Endothelial cell of umbilical vein (primary cell): ENCODE data around the gene SLC9C2. TPM values are rescaled to one million over a fixed set of nuclear protein-coding genes. Genes with fewer than 3 reads are reported as not detected.

Experiments
- BruUV-seq: library from RNA; stranded (reverse); fragments of 400-500 nt; replicated peaks from 2 replicates; lab custom pipeline; 2021; lab: Mats Ljungman, UMichigan
- CTCF ChIA-PET: fragments of 300-600, 350-600 bp; sonication (Branson Sonifier 250); formaldehyde crosslinking; loops from one replicate; lab custom pipeline; 2021; ENCODE audit warnings: antibody characterized with exemption, inconsistent platforms; lab: Charles Lee
- POLR2A ChIA-PET: fragments of 300-600, 350-600 bp; sonication (Branson Sonifier 250); formaldehyde crosslinking; loops from one replicate; lab custom pipeline; 2021; ENCODE audit warnings: antibody characterized with exemption, inconsistent platforms; lab: Charles Lee
- DNase-seq: peaks from one replicate; pipeline ENCODE4 v3.0.0-alpha.2; 2011; ENCODE audit warnings: low read depth, low spot score
- FAIRE-seq: peaks from 2 replicates; lab custom pipeline; 2011; peaks lifted over from hg19 to GRCh38; lab: Jason Lieb, UNC
- H2AFZ ChIP-seq: 2 replicates; pipeline ENCODE4 v1.6.0; 2012; ENCODE audit warnings: low read depth, low read length, control low read depth, inconsistent platforms
- H3K27ac ChIP-seq: 2 replicates; pipeline ENCODE4 v1.5.1; 2011; ENCODE audit warnings: low read depth, mild to moderate bottlenecking, control low read depth, low read length, moderate library complexity; ENCODE audit not compliant: insufficient read depth
- H3K27me3 ChIP-seq, 2 experiments: 2 replicates each; pipeline versions ENCODE4 v1.6.0 to v1.6.1; 2011; ENCODE audit warnings: low read length in 2 of 2, mixed read lengths in 1 of 2; ENCODE audit not compliant: control insufficient read depth in 2 of 2, insufficient read depth in 2 of 2
- H3K36me3 ChIP-seq, 2 experiments: 2 replicates in 1 of 2; 3 replicates in 1 of 2; pipeline ENCODE4 v1.5.1; 2011; ENCODE audit warnings: low read length in 2 of 2, mild to moderate bottlenecking in 1 of 2, moderate library complexity in 1 of 2; ENCODE audit not compliant: control insufficient read depth in 2 of 2, insufficient read depth in 2 of 2; ENCODE audit errors: extremely low read depth in 1 of 2
- H3K4me1 ChIP-seq: 3 replicates; pipeline ENCODE4 v1.5.1; 2011; ENCODE audit warnings: mild to moderate bottlenecking, low read length; ENCODE audit not compliant: control insufficient read depth, insufficient read depth; ENCODE audit errors: extremely low read depth
- H3K4me2 ChIP-seq: 2 replicates; pipeline ENCODE4 v1.6.1; 2011; ENCODE audit warnings: low read length, control low read depth, mixed read lengths; ENCODE audit not compliant: insufficient read depth
- H3K4me3 ChIP-seq, 3 experiments: fragments of 200-600 bp in 1 of 3; sonication (generic), shearing (Covaris generic) in 1 of 3; replicated peaks in 1 of 3; 2 replicates each; pipeline ENCODE4 v1.5.1; 2011 to 2016; ENCODE audit warnings: control low read depth in 3 of 3, low read length in 3 of 3, mild to moderate bottlenecking in 2 of 3, inconsistent platforms in 1 of 3, low read depth in 1 of 3, moderate library complexity in 1 of 3; ENCODE audit not compliant: insufficient read depth in 1 of 3
- H3K79me2 ChIP-seq: 2 replicates; pipeline ENCODE4 v1.6.0; 2012; ENCODE audit warnings: low read length, inconsistent platforms; ENCODE audit not compliant: control insufficient read depth, insufficient read depth
- H3K9ac ChIP-seq: replicated peaks from 2 replicates; pipeline ENCODE3; 2011; ENCODE audit warnings: low read length, control low read depth; ENCODE audit not compliant: insufficient read depth; ENCODE audit errors: extremely low read depth
- H3K9me1 ChIP-seq: replicated peaks from 3 replicates; pipeline ENCODE4 v1.6.0; 2011; ENCODE audit warnings: mild to moderate bottlenecking, low read length; ENCODE audit not compliant: control insufficient read depth, insufficient read depth; ENCODE audit errors: extremely low read depth
- H3K9me3 ChIP-seq: replicated peaks from 2 replicates; pipeline ENCODE4 v1.5.1; 2012; ENCODE audit warnings: low read length, inconsistent platforms; ENCODE audit not compliant: control insufficient read depth, insufficient read depth
- H4K20me1 ChIP-seq: replicated peaks from 2 replicates; pipeline ENCODE3; 2011; ENCODE audit warnings: mild to moderate bottlenecking, low read length; ENCODE audit not compliant: control insufficient read depth, insufficient read depth; ENCODE audit errors: extremely low read depth
- EZH2 ChIP-seq: IDR thresholded peaks from 2 replicates; pipeline ENCODE4 v1.6.1; 2012; ENCODE audit warnings: borderline replicate concordance, low read depth, mild to moderate bottlenecking, moderate library complexity, low read length, inconsistent platforms; ENCODE audit not compliant: severe bottlenecking
- FOS ChIP-seq: IDR thresholded peaks from 2 replicates; pipeline ENCODE4 v1.6.1; 2011; ENCODE audit warnings: mild to moderate bottlenecking, low read length, moderate library complexity, borderline replicate concordance; ENCODE audit not compliant: insufficient read depth
- GATA2 ChIP-seq: IDR thresholded peaks from 2 replicates; pipeline ENCODE4 v1.7.0; 2011; ENCODE audit warnings: low read depth, mild to moderate bottlenecking, moderate library complexity, mixed read lengths, low read length; ENCODE audit not compliant: insufficient read length, insufficient read depth
- JUN ChIP-seq: IDR thresholded peaks from 2 replicates; pipeline ENCODE4 v1.6.1; 2011; ENCODE audit warnings: borderline replicate concordance, low read depth; ENCODE audit not compliant: insufficient read length, insufficient read depth
- MAX ChIP-seq: IDR thresholded peaks from 2 replicates; pipeline ENCODE4 v1.6.1; 2011; ENCODE audit not compliant: insufficient read depth, insufficient read length
- MYC ChIP-seq: IDR thresholded peaks from one replicate; pipeline ENCODE4 v1.6.1; 2011; ENCODE audit warnings: mild to moderate bottlenecking, low read depth, low read length
- POLR2A ChIP-seq: IDR thresholded peaks from 2 replicates; pipeline ENCODE4 v1.6.1; 2012; ENCODE audit warnings: low read depth, mild to moderate bottlenecking, control low read depth, low read length
- POLR2AphosphoS5 ChIP-seq: IDR thresholded peaks from 2 replicates; pipeline ENCODE4 v1.6.1; 2012; ENCODE audit warnings: low read depth, mild to moderate bottlenecking, control low read depth, low read length, moderate library complexity; ENCODE audit not compliant: insufficient read depth
- dilution Hi-C: fragments of 300-500 bp; cut with MboI; formaldehyde crosslinking; loops from one replicate; pipeline ENCODE4 v1.15.0; 2019; ENCODE audit warnings: low sequenced_read_pairs; ENCODE audit not compliant: extremely low pct_ligation_motif_present
- intact Hi-C: fragments of 100-400 bp; cut with micrococcal nuclease; formaldehyde crosslinking; loops from one replicate; pipeline ENCODE4 v1.10.0; 2022
- polyA plus RNA-seq, 4 experiments: library from polyadenylated mRNA; depleted of rRNA in 3 of 4; stranded (reverse) in 3 of 4; unstranded in 1 of 4; fragments of >200 nt; gene quantifications; 2 replicates each; pipeline versions ENCODE4 v1.2.1 to v1.2.3, GENCODE V29; 2011 to 2012; ENCODE audit warnings: missing spikeins in 1 of 4
- total RNA-seq: library from RNA; stranded (reverse); gene quantifications from 2 replicates; pipeline ENCODE4 v1.2.3, GENCODE V29; 2021
- TF ChIP-seq, protein P1 (sequence below), 2 donors: IDR thresholded peaks; 1 replicate in 1 of 2; 2 replicates in 1 of 2; pipeline ENCODE4 v1.5.1; 2011; ENCODE audit warnings: low read length in 2 of 2, mild to moderate bottlenecking in 2 of 2, moderate library complexity in 2 of 2, control low read depth in 1 of 2, inconsistent platforms in 1 of 2, low read depth in 1 of 2; ENCODE audit not compliant: insufficient read depth in 1 of 2; ENCODE audit errors: extremely low read depth in 1 of 2

The SLC9C2 gene
- total and polyA plus RNA-seq, 2 donors (not counting 3 experiments of a cell fraction or from before 2014, with no cell fraction given) = 0.15 TPM; not detected in 1

GRCh38 chr1:173562813-173563212, 40.1 kb downstream of the SLC9C2 start:
- Histone ChIP-seq H3K4me3 (no peak overlapping the region), H4K20me1 (no peaks in the 10 kb centered on the region), H3K9me1 (no peaks in the 10 kb centered on the region), H3K36me3 (no peaks in the 10 kb centered on the region), H3K27me3 (no peaks in the 10 kb centered on the region), H2AFZ (no peak overlapping the region), H3K4me2 (no peak overlapping the region), H3K27ac (no peak overlapping the region), H3K79me2 (no peaks in the 10 kb centered on the region), H3K9me3 (no peaks in the 10 kb centered on the region), H3K9ac (no peak overlapping the region), H3K4me1 (no peaks in the 10 kb centered on the region)
- BruUV-seq = no TSS peak
- DNase-seq = no peak
- intact Hi-C loops = no loop called here
- ChIA-PET POLR2A (no interaction called here), CTCF (no interaction called here)
- TF ChIP-seq MYC = no peak
- no peak for TF ChIP-seq POLR2AphosphoS5
- no peak for TF ChIP-seq EZH2
- no peak for TF ChIP-seq JUN
- no peak for TF ChIP-seq FOS
- TF ChIP-seq GATA2 = no peak
- TF ChIP-seq MAX = no peak
- TF ChIP-seq, protein P1, sequence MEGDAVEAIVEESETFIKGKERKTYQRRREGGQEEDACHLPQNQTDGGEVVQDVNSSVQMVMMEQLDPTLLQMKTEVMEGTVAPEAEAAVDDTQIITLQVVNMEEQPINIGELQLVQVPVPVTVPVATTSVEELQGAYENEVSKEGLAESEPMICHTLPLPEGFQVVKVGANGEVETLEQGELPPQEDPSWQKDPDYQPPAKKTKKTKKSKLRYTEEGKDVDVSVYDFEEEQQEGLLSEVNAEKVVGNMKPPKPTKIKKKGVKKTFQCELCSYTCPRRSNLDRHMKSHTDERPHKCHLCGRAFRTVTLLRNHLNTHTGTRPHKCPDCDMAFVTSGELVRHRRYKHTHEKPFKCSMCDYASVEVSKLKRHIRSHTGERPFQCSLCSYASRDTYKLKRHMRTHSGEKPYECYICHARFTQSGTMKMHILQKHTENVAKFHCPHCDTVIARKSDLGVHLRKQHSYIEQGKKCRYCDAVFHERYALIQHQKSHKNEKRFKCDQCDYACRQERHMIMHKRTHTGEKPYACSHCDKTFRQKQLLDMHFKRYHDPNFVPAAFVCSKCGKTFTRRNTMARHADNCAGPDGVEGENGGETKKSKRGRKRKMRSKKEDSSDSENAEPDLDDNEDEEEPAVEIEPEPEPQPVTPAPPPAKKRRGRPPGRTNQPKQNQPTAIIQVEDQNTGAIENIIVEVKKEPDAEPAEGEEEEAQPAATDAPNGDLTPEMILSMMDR (IDR thresholded peaks at IDR 0.05; ENCODE audit: extremely low read depth in 1 of 2, insufficient read depth in 1 of 2, low read depth in 1 of 2, low read length in 2 of 2) = no peak
- TF ChIP-seq POLR2A = no peak
- FAIRE-seq = no peak
- dilution Hi-C loops = no loop called here
